IgD-negative memory B cell (primary cell): ENCODE measurements around the gene DAND5. TPM values are rescaled to one million over a fixed set of nuclear protein-coding genes. Genes with fewer than 3 reads are reported as not detected.
"Not testable (repeated sequence)": the region's sequence is repeated elsewhere in the genome, so short reads cannot be mapped to it uniquely, and the experiment has no call there.

Source experiments
- H3K27ac Mint-ChIP-seq, 3 donors: one replicate each; pipeline ENCODE4 v1.8.0; 2020 to 2022; ENCODE audit warnings: mild to moderate bottlenecking in 3 of 3, mixed read lengths in 3 of 3, moderate library complexity in 1 of 3
- H3K27me3 Mint-ChIP-seq: one replicate; pipeline ENCODE4 v1.8.0; 2021; ENCODE audit warnings: mixed read lengths
- H3K36me3 Mint-ChIP-seq: one replicate; pipeline ENCODE4 v1.8.0; 2020; ENCODE audit warnings: mild to moderate bottlenecking, mixed read lengths
- H3K4me1 Mint-ChIP-seq, 3 donors: one replicate each; pipeline ENCODE4 v1.8.0; 2020 to 2022; ENCODE audit warnings: mixed read lengths in 3 of 3, mild to moderate bottlenecking in 1 of 3
- H3K4me3 Mint-ChIP-seq, 4 donors: one replicate each; pipeline ENCODE4 v1.8.0; 2020 to 2022; ENCODE audit warnings: mild to moderate bottlenecking in 4 of 4, mixed read lengths in 4 of 4, moderate library complexity in 3 of 4
- H3K9me3 Mint-ChIP-seq, 3 donors: one replicate each; pipeline ENCODE4 v1.8.0; 2020 to 2021; ENCODE audit warnings: mixed read lengths in 3 of 3, mild to moderate bottlenecking in 1 of 3
- polyA plus RNA-seq: library from polyadenylated mRNA; unstranded; fragments of 300-500 nt; fragmentation: Illumina TruSeq; gene quantifications from one replicate; pipeline ENCODE4 v1.2.3, GENCODE V29; 2021

The DAND5 gene
- polyA plus RNA-seq, 1 donor from 2014 or later: not detected

- H3K36me3 Mint-ChIP-seq, H3K27me3 Mint-ChIP-seq, H3K9me3 Mint-ChIP-seq: not testable (repeated sequence)
- Mint-ChIP-seq H3K27ac (peak overlapping the region in 2 of 3 donors; percentile 5 to 90), H3K4me1 (peaks cover 6 to 24% (median 16%) of the 10 kb centered on the region in 3 donors), H3K4me3 (peak overlapping the region in 1 of 4 donors; percentile 67)
Measured at GRCh38 chr19:12952050-12952449, 17.3 kb upstream of the DAND5 start.

- peak overlapping the region in 1 of 4 donors; percentile 67 for H3K4me3 Mint-ChIP-seq
- no peaks in the 10 kb centered on the region for H3K27me3 Mint-ChIP-seq
- peak overlapping the region; percentile 53 to 90 (median 56) for H3K27ac Mint-ChIP-seq
- H3K36me3 Mint-ChIP-seq: peaks cover 6% of the 10 kb centered on the region
- no peaks in the 10 kb centered on the region for H3K9me3 Mint-ChIP-seq
- peaks cover 6 to 24% (median 16%) of the 10 kb centered on the region in 3 donors for H3K4me1 Mint-ChIP-seq
Measured at GRCh38 chr19:12952488-12953137, 16.8 kb upstream of the DAND5 start.

DNA sequence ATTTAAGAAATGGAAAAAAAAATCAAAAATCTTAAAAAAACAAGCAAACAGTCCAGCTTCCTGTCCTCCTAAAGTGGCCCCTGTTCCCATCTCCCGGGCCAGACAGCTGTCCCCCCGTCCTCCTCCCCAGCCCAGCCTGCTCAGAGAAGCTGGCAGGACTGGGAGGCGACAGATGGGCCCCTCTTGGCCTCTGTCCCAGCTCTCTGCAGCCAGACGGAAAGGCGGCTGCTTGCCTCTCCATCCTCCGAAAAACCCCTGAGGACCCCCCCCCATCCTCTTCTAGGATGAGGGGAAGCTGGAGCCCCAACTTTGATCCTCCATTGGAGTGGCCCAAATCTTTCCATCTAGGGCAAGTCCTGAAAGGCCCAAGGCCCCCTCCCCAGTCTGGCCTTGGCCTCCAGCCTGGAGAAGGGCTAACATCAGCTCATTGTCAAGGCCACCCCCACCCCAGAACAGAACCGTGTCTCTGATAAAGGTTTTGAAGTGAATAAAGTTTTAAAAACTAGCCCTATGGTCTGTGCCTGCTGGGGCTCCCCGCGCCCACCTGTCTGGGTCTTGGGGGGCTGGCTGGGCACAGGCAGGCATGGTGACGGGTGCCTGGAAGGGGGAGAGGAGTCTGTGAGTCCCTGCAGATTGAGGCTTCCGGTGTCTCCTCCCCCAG, 16.1 kb upstream of the DAND5 start:
- peaks cover 6% of the 10 kb centered on the region for H3K36me3 Mint-ChIP-seq
- peak overlapping the region in 2 of 4 donors; percentile 32 to 67 for H3K4me3 Mint-ChIP-seq
- H3K9me3 Mint-ChIP-seq: no peaks in the 10 kb centered on the region
- no peaks in the 10 kb centered on the region for H3K27me3 Mint-ChIP-seq
- peak overlapping the region in 2 of 3 donors; percentile 53 to 97 for H3K27ac Mint-ChIP-seq
- peaks cover 6 to 23% (median 13%) of the 10 kb centered on the region in 3 donors for H3K4me1 Mint-ChIP-seq

DNA sequence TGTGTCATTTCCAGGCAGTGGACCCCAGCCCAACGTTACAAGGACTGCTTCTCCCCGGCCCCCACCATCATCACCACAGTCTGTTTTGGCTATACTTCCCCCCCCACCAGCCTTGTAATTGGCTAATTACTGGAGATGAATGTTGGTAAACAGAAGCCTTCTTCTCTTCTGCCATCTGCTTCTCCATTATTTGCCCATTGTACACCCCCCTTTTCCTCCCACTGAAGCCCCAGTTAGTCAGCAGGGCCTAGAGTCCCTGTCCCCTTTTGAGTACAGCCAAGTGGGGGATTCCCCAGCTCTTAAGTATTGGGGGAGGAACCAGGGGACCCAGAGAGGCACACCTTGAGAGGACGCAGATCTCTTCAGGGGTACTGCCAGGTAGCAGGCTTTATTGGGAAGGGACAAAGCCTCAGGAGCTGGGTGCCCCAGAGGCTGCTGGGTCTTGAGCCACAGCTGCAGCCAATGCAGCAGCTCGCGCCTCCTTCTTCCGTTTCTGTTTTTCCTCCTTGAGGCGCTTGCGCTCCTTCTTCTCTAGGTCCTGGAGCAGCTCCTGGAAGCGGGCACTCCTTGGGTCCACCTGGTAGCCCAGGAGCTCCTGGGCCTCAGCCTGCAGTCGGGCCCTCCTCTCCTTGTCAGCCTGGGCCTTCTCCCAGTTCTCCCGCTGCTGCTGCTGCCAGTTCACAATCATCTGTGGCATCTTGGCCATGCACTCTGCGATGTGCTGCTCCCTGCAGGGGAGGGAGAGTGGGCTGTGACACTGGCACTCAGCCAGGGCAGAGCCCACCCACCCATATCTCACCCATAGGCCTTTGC, 15.4 kb upstream of the DAND5 start:
- H3K9me3 Mint-ChIP-seq: no peaks in the 10 kb centered on the region
- peak overlapping the region; percentile 32 to 97 (median 65) for H3K4me3 Mint-ChIP-seq
- H3K4me1 Mint-ChIP-seq: peaks cover 6 to 23% (median 13%) of the 10 kb centered on the region in 3 donors
- peak overlapping the region; percentile 95 to 97 (median 96) for H3K27ac Mint-ChIP-seq
- H3K36me3 Mint-ChIP-seq: peaks cover 6% of the 10 kb centered on the region
- no peaks in the 10 kb centered on the region for H3K27me3 Mint-ChIP-seq

GRCh38 chr19:12954612-12954962, 14.8 kb upstream of the DAND5 start:
- peaks cover 6% of the 10 kb centered on the region for H3K36me3 Mint-ChIP-seq
- H3K27ac Mint-ChIP-seq: peak overlapping the region; percentile 95 to 97 (median 96)
- peak overlapping the region; percentile 44 to 97 (median 78) for H3K4me3 Mint-ChIP-seq
- H3K9me3 Mint-ChIP-seq: no peaks in the 10 kb centered on the region
- H3K27me3 Mint-ChIP-seq: no peaks in the 10 kb centered on the region
- peaks cover 6 to 23% (median 13%) of the 10 kb centered on the region in 3 donors for H3K4me1 Mint-ChIP-seq

- peaks cover 6 to 23% (median 13%) of the 10 kb centered on the region in 3 donors for H3K4me1 Mint-ChIP-seq
- not testable (repeated sequence) for H3K9me3 Mint-ChIP-seq, H3K27me3 Mint-ChIP-seq, H3K36me3 Mint-ChIP-seq
- peak overlapping the region; percentile 91 to 95 (median 94) for H3K27ac Mint-ChIP-seq
- peak overlapping the region; percentile 67 to 97 (median 85) for H3K4me3 Mint-ChIP-seq
Measured at GRCh38 chr19:12955575-12955974, 13.8 kb upstream of the DAND5 start.

DNA sequence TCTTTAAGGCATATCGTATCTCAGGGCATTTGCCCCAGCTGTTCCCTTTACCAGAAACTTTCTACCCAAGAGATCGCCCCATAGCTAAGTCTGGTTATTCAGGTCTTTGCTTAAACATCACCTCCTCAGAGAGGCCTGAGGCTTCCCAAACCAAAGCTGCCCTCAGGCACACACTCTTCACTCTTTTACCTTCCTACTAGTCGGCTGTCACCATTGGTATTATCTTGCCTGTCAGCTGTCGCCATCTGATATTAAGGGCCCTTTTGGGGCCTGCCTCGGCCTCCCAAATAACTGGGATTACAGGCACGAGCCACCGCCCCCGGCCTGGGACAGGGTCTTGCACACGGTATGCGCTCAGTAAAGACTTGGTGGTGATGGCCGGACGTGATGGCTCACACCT, 13.4 kb upstream of the DAND5 start:
- Mint-ChIP-seq H3K36me3 (peaks cover 1% of the 10 kb centered on the region), H3K27me3 (no peaks in the 10 kb centered on the region), H3K4me3 (peak overlapping the region; percentile 84 to 97 (median 90)), H3K27ac (peak overlapping the region; percentile 91 to 95 (median 94)), H3K4me1 (peaks cover 6 to 23% (median 15%) of the 10 kb centered on the region in 3 donors), H3K9me3 (no peaks in the 10 kb centered on the region)

GRCh38 chr19:12956446-12957388, 12.7 kb upstream of the DAND5 start, which contains the start of gene GADD45GIP1:
Gene GADD45GIP1, minus strand, starts transcription at chr19:12957223. Its CDS starts 11 bp downstream, at chr19:12957212.
- H3K9me3 Mint-ChIP-seq: no peaks in the 10 kb centered on the region
- peak within 1 kb of the TSS; percentile 95 to 97 (median 96) for H3K27ac Mint-ChIP-seq
- peaks cover 1% of the 10 kb centered on the region for H3K36me3 Mint-ChIP-seq
- peak within 1 kb of the TSS; percentile 90 to 97 (median 96) for H3K4me3 Mint-ChIP-seq
- no peaks in the 10 kb centered on the region for H3K27me3 Mint-ChIP-seq
- H3K4me1 Mint-ChIP-seq: peaks cover 6 to 23% (median 15%) of the 10 kb centered on the region in 3 donors

DNA sequence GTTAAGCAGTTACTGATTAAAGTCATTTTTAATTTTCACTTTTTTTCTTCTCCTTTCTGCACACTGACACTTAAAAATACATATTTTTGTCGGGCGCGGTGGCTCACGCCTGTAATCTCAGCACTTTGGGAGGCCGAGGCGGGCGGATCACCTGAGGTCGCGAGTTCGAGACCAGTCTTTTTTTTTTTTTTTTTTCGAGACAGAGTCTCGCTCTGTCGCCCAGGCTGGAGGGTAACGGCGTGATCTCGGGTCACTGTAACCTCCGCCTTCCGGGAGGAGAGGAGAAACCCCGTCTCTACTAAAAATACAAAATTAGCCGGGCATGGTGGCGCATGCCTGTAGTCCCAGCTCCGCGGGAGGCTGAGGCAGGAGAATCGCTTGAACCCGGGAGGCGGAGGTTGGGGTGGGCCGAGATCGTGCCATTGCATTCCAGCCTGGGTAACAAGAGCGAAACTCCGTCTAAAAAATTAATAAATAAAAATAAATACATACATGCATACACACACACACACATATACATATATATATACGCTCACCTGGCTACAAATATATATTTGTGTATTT, 11.9 kb upstream of the DAND5 start:
- H3K4me1 Mint-ChIP-seq: peaks cover 6 to 23% (median 15%) of the 10 kb centered on the region in 3 donors
- H3K27ac Mint-ChIP-seq: peak overlapping the region; percentile 95 to 97 (median 96)
- H3K9me3 Mint-ChIP-seq, H3K27me3 Mint-ChIP-seq, H3K36me3 Mint-ChIP-seq: not testable (repeated sequence)
- peak overlapping the region; percentile 90 to 97 (median 96) for H3K4me3 Mint-ChIP-seq

GRCh38 chr19:12959481-12959880, 9.9 kb upstream of the DAND5 start:
- peaks cover 1% of the 10 kb centered on the region for H3K36me3 Mint-ChIP-seq
- peaks cover 3 to 18% (median 12%) of the 10 kb centered on the region in 3 donors for H3K4me1 Mint-ChIP-seq

DNA sequence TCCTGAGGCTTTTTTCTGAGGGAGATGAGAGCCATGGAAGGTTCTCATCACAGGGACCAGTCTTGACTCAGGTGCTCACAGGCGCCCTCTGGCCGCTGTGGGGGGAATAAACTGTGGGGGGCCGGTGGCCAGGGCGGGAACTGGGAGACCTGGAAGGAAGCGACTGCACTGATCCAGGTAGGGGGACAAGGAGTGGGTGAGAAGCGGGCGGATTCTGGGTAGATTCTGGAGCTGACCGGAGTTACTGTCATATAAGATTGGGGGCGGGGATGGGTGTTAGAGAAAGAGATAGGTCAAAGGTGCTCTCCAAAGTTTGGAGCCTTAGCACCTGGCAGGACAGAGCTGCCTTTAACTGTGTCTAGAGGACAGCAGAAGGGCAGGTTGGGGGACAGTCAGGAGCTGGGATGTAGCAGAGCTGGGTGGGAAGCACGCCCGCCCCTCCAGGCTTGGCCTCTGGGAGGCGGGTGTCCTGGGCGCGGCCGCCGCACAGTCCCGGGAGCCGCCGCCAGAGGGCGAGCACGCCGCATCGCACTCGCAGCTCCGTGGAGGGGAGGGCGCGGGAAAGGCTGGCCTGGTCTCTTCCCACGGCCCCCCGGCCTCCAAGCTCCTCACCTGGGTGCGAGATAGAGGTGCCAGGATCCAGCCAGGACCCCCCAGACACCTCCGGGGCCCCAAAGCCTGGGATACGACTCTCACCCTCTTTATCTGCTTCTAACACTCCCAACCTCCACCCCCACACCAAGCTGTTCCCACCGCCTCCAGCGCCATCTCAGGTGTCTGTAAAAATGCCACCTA, 4.2 kb upstream of the DAND5 start:
- peak overlapping the region; percentile 5 to 93 (median 83) for H3K27ac Mint-ChIP-seq
- peaks cover 2% of the 10 kb centered on the region for H3K27me3 Mint-ChIP-seq
- peak overlapping the region; percentile 72 to 94 (median 90) for H3K4me3 Mint-ChIP-seq
- H3K4me1 Mint-ChIP-seq: peaks cover 0 to 10% (median 5%) of the 10 kb centered on the region in 3 donors
- H3K9me3 Mint-ChIP-seq: no peaks in the 10 kb centered on the region
- H3K36me3 Mint-ChIP-seq: no peaks in the 10 kb centered on the region

More at GRCh38 chr19:12959481-12959880, 9.9 kb upstream of the DAND5 start:
- H3K27ac Mint-ChIP-seq: no peak overlapping the region
- H3K27me3 Mint-ChIP-seq: peaks cover 2% of the 10 kb centered on the region
- H3K9me3 Mint-ChIP-seq: no peaks in the 10 kb centered on the region
- no peak overlapping the region for H3K4me3 Mint-ChIP-seq

- Mint-ChIP-seq H3K4me3 (peak overlapping the region; percentile 25 to 73 (median 64)), H3K36me3 (no peaks in the 10 kb centered on the region), H3K27me3 (peaks cover 4% of the 10 kb centered on the region), H3K27ac (no peak overlapping the region), H3K9me3 (no peaks in the 10 kb centered on the region), H3K4me1 (peaks cover 0 to 10% (median 5%) of the 10 kb centered on the region in 3 donors)
Measured at GRCh38 chr19:12965812-12966135, 3.6 kb upstream of the DAND5 start.

GRCh38 chr19:12967907-12968306, 1.5 kb upstream of the DAND5 start:
- H3K4me1 Mint-ChIP-seq: peaks cover 0 to 8% (median 5%) of the 10 kb centered on the region in 3 donors
- H3K9me3 Mint-ChIP-seq: no peaks in the 10 kb centered on the region
- no peak overlapping the region for H3K4me3 Mint-ChIP-seq
- H3K36me3 Mint-ChIP-seq: no peaks in the 10 kb centered on the region
- no peak overlapping the region for H3K27ac Mint-ChIP-seq
- peaks cover 4% of the 10 kb centered on the region for H3K27me3 Mint-ChIP-seq
